Osteoblast (primary cell): ENCODE measurements around the gene CPNE7. TPM values are rescaled to one million over a fixed set of nuclear protein-coding genes. Genes with fewer than 3 reads are reported as not detected.

Experiments
- DNase-seq: peaks from one replicate; pipeline ENCODE4 v3.0.0; 2011; ENCODE audit warnings: low spot score, mixed read lengths; ENCODE audit not compliant: insufficient read length; ENCODE audit errors: missing footprints
- H2AFZ ChIP-seq: 2 replicates; pipeline ENCODE4 v1.6.0; 2011; ENCODE audit warnings: mild to moderate bottlenecking, low read length
- H3K27ac ChIP-seq: 2 replicates; pipeline ENCODE4 v1.5.1; 2011; ENCODE audit warnings: mild to moderate bottlenecking, low read depth, low read length, moderate library complexity
- H3K27me3 ChIP-seq: 2 replicates; pipeline ENCODE4 v1.6.0; 2012; ENCODE audit warnings: mild to moderate bottlenecking, control low read depth, inconsistent platforms, low read length, moderate library complexity; ENCODE audit not compliant: insufficient read depth
- H3K36me3 ChIP-seq: 2 replicates; pipeline ENCODE4 v1.5.1; 2011; ENCODE audit warnings: mild to moderate bottlenecking, low read length, control low read depth, moderate library complexity; ENCODE audit not compliant: insufficient read depth
- H3K4me1 ChIP-seq: 2 replicates; pipeline ENCODE4 v1.5.1; 2011; ENCODE audit warnings: mild to moderate bottlenecking, low read length, control low read depth, moderate library complexity; ENCODE audit not compliant: insufficient read depth
- H3K4me2 ChIP-seq: 2 replicates; pipeline ENCODE4 v1.6.0; 2011; ENCODE audit warnings: mild to moderate bottlenecking, low read length; ENCODE audit not compliant: insufficient read depth
- H3K4me3 ChIP-seq: fragments of 200-600 bp; sonication (generic); 3 replicates; pipeline ENCODE4 v1.5.1; 2012; ENCODE audit warnings: mild to moderate bottlenecking, low read length, inconsistent platforms; ENCODE audit not compliant: insufficient read depth
- H3K79me2 ChIP-seq: 2 replicates; pipeline ENCODE4 v1.6.0; 2012; ENCODE audit warnings: mild to moderate bottlenecking, low read length, control low read depth, inconsistent platforms; ENCODE audit not compliant: insufficient read depth
- H3K9me3 ChIP-seq: 2 replicates; pipeline ENCODE4 v1.5.1; 2011; ENCODE audit warnings: low read depth, low read length, control low read depth
- H4K20me1 ChIP-seq: 2 replicates; pipeline ENCODE4 v1.6.0; 2012; ENCODE audit warnings: mild to moderate bottlenecking, low read length, control low read depth; ENCODE audit not compliant: insufficient read depth
- CTCF ChIP-seq: IDR thresholded peaks from 2 replicates; pipeline ENCODE4 v1.5.1; 2011; ENCODE audit warnings: mild to moderate bottlenecking, low read depth, low read length, moderate library complexity; ENCODE audit errors: extremely low read depth
- total RNA-seq: library from RNA; depleted of rRNA; stranded (reverse); fragments of >200 nt; gene quantifications from 2 replicates; pipeline ENCODE4 v1.2.3, GENCODE V29; 2012

CPNE7 gene
- total RNA-seq, 1 donor, result 7.2 TPM

- peak overlapping the region; percentile 37 for H3K4me2 ChIP-seq
- H3K27ac ChIP-seq, result no peak overlapping the region
These were observed 48.1 kb downstream of the CPNE7 start for GRCh38 chr16:89623511-89624261.

GRCh38 chr16:89624777-89625761 is 49.5 kb downstream of the CPNE7 start:
- no peaks in the 10 kb centered on the region for H3K9me3 ChIP-seq

More at GRCh38 chr16:89623511-89624261, 48.1 kb downstream of the CPNE7 start:
- Histone ChIP-seq H3K36me3 (no peaks in the 10 kb centered on the region), H3K27me3 (peaks cover 27% of the 10 kb centered on the region), H3K79me2 (no peaks in the 10 kb centered on the region), H3K4me3 (no peak overlapping the region), H3K9me3 (no peaks in the 10 kb centered on the region), H2AFZ (peak overlapping the region; percentile 58), H4K20me1 (no peaks in the 10 kb centered on the region), H3K4me1 (peaks cover 5% of the 10 kb centered on the region)
- DNase-seq, result peak; percentile 92
- TF ChIP-seq CTCF, result no peak

GRCh38 chr16:89629827-89630610 is 54.5 kb downstream of the CPNE7 start:
- no peak overlapping the region for H3K4me3 ChIP-seq
- H3K27me3 ChIP-seq, result peaks cover 9% of the 10 kb centered on the region
- H3K4me2 ChIP-seq, result no peak overlapping the region
- TF ChIP-seq CTCF, result no peak
- H4K20me1 ChIP-seq, result peaks cover 3% of the 10 kb centered on the region
- no peak overlapping the region for H3K27ac ChIP-seq
- H3K79me2 ChIP-seq, result no peaks in the 10 kb centered on the region
- H3K36me3 ChIP-seq, result no peaks in the 10 kb centered on the region
- H3K4me1 ChIP-seq, result peaks cover 16% of the 10 kb centered on the region
- no peaks in the 10 kb centered on the region for H3K9me3 ChIP-seq
- no peak overlapping the region for H2AFZ ChIP-seq
- DNase-seq, result no peak

More at GRCh38 chr16:89624777-89625761, 49.5 kb downstream of the CPNE7 start:
- no peak overlapping the region for H3K4me3 ChIP-seq
- peaks cover 27% of the 10 kb centered on the region for H3K27me3 ChIP-seq
- H3K79me2 ChIP-seq, result no peaks in the 10 kb centered on the region
- H3K27ac ChIP-seq, result no peak overlapping the region
- TF ChIP-seq CTCF, result no peak
- H3K4me1 ChIP-seq, result peaks cover 2% of the 10 kb centered on the region
- no peak overlapping the region for H2AFZ ChIP-seq
- H3K36me3 ChIP-seq, result no peaks in the 10 kb centered on the region
- H3K4me2 ChIP-seq, result no peak overlapping the region
- no peak for DNase-seq
- no peaks in the 10 kb centered on the region for H4K20me1 ChIP-seq
